Esophagus squamous epithelium (tissue), 5 donors: ENCODE data around the gene NKD1. TPM values are rescaled to one million over a fixed set of nuclear protein-coding genes. Genes with fewer than 3 reads are reported as not detected.
A peak's percentile ranks its signal among the peaks of the same experiment; 100 is the strongest.

Experiments
- DNase-seq: peaks from one replicate; lab custom pipeline; 2025; lab: John Stamatoyannopoulos, UW
- H3K27ac ChIP-seq, 4 donors: fragments of 200-600 bp; sonication (generic); one replicate each; pipeline ENCODE4 v1.5.1; 2016 to 2019; ENCODE audit warnings: mild to moderate bottlenecking in 1 of 4
- H3K27me3 ChIP-seq, 4 donors: fragments of 200-600 bp; sonication (generic); 1 replicate in 3 of 4; 2 replicates in 1 of 4; pipeline versions ENCODE4 v1.5.1 to v1.6.0; 2017 to 2021; ENCODE audit warnings: antibody characterized with exemption in 1 of 4
- H3K36me3 ChIP-seq, 3 donors: fragments of 200-600 bp; sonication (generic); one replicate each; pipeline ENCODE4 v1.5.1; 2016 to 2019
- H3K4me1 ChIP-seq, 3 donors: fragments of 200-600 bp; sonication (generic); one replicate each; pipeline ENCODE4 v1.5.1; 2017 to 2019
- H3K4me3 ChIP-seq, 4 donors: fragments of 200-600 bp; sonication (generic); 1 replicate in 3 of 4; 2 replicates in 1 of 4; pipeline ENCODE4 v1.5.1; 2016 to 2019; ENCODE audit warnings: mild to moderate bottlenecking in 2 of 4, moderate library complexity in 1 of 4
- H3K9me3 ChIP-seq, 3 donors: fragments of 200-600 bp; sonication (generic); one replicate each; pipeline ENCODE4 v1.5.1; 2016 to 2019
- CTCF ChIP-seq, 6 experiments: fragments of 450-650 bp in 4 of 6; fragments of 200-600 bp in 2 of 6; sonication (generic) in 2 of 6; IDR thresholded peaks; one replicate each; pipeline ENCODE4 v1.5.1; 2016 to 2019; ENCODE audit warnings: antibody characterized with exemption in 6 of 6, mild to moderate bottlenecking in 4 of 6, moderate library complexity in 4 of 6
- POLR2A ChIP-seq, 4 donors: fragments of 450-650 bp; IDR thresholded peaks; one replicate each; pipeline ENCODE4 v1.6.1; 2017; ENCODE audit warnings: antibody characterized with exemption in 4 of 4, mild to moderate bottlenecking in 4 of 4, moderate library complexity in 3 of 4
- WGBS, 2 donors: methylation state at CpG; one replicate each; pipeline ENCODE4 v1.1.5; 2018; 5-methylcytosine and 5-hydroxymethylcytosine counted together
- intact Hi-C: fragments of 100-400 bp; cut with DNase I; formaldehyde crosslinking; loops from one replicate; pipeline ENCODE4 v1.15.0; 2022
- total RNA-seq, 4 donors: library from RNA; depleted of rRNA; stranded (reverse); fragments of >200 nt; gene quantifications; one replicate each; pipeline ENCODE4 v1.1.0, GENCODE V29; 2016
- donor health status: DM: yes; HTN: yes; CAD: no.

NKD1 gene
- total RNA-seq, 4 donors from 2014 or later = 1.1 to 10.5 (median 3.1) TPM

DNA sequence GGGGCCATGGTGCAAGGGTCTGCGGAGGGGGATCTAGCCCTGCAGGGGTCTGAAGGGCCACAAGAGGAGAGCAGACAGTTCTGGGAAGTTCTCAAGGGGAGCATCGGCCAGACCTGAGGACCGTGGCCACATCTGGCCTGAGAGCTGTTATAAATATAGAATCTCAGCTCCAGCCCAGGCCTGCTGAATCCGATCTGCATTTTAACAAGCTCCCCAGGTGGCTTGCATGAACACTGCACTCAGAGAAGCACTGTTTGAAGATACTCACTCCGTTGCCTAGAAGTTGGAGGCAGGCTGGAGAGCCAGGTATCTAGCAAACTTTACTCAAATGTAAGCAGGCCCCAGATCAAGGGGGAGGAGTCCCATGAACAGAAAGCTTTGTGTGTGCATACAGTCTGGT, 61.3 kb downstream of the NKD1 start:
- intact Hi-C loops = no loop called here
- Histone ChIP-seq H3K27ac (peak overlapping the region in 3 of 4 donors; percentile 44 to 85 (median 80)), H3K4me3 (no peak overlapping the region), H3K4me1 (peaks cover 0 to 63% (median 10%) of the 10 kb centered on the region in 3 donors), H3K36me3 (peaks cover 0 to 4% (median 0%) of the 10 kb centered on the region in 3 donors), H3K9me3 (no peaks in the 10 kb centered on the region), H3K27me3 (no peaks in the 10 kb centered on the region)
- 59 to 90% methylated on average over 4 to 5 of the region's 5 CpGs for WGBS, 2 donors
- DNase-seq = no peak
- no peak for TF ChIP-seq CTCF (IDR thresholded peaks at IDR 0.05)
- TF ChIP-seq POLR2A (IDR thresholded peaks at IDR 0.05) = no peak

- no peaks in the 10 kb centered on the region for H3K9me3 ChIP-seq
- TF ChIP-seq CTCF (IDR thresholded peaks at IDR 0.05) = no peak
- no peak for TF ChIP-seq POLR2A (IDR thresholded peaks at IDR 0.05)
- no peaks in the 10 kb centered on the region for H3K27me3 ChIP-seq
- H3K27ac ChIP-seq = peak overlapping the region; percentile 21 to 93 (median 82)
- 70 to 72% methylated on average over 19 to 20 of the region's 21 CpGs for WGBS, 2 donors
- intact Hi-C loops = no loop called here
- no peak for DNase-seq
- H3K36me3 ChIP-seq = peaks cover 0 to 4% (median 0%) of the 10 kb centered on the region in 3 donors
- peaks cover 0 to 66% (median 10%) of the 10 kb centered on the region in 3 donors for H3K4me1 ChIP-seq
- no peak overlapping the region for H3K4me3 ChIP-seq
Observed at GRCh38 chr16:50610331-50611262, 62.4 kb downstream of the NKD1 start.

DNA sequence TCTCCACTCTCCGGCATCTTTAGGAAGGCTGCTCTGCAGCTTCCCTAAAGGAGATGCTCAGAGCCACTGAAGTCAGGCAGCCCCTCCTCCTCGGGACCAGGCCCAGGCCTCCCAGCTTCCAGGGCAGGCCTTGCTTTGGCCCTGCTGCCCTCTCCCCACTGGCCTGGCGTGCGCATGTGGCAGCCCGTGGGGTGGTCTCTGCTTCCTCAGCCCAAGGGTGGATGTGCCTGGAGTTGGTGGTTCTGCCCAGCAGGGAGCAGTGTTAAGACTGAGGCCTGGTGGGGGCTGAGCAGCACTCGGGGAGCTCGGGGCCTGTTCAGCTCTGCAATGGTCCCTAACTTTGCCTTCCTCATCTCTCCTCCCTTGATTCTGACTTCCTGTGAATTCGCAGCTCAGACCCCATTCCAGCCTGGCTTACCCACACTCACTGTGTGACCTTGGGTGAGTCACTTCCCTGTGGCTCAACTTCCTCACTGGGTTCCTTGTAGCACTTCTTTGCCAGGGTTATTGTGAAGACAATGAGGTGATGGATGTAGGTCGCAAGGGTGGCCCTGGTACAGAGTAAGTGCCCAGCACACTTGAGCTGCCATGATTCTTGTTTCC, 63.2 kb downstream of the NKD1 start:
- H3K4me3 ChIP-seq = no peak overlapping the region
- peaks cover 0 to 68% (median 13%) of the 10 kb centered on the region in 3 donors for H3K4me1 ChIP-seq
- H3K27me3 ChIP-seq = no peaks in the 10 kb centered on the region
- peaks cover 0 to 4% (median 0%) of the 10 kb centered on the region in 3 donors for H3K36me3 ChIP-seq
- 62 to 81% methylated on average over 4 to 7 of the region's 9 CpGs for WGBS, 2 donors
- intact Hi-C loops = no loop called here
- no peaks in the 10 kb centered on the region for H3K9me3 ChIP-seq
- TF ChIP-seq CTCF (IDR thresholded peaks at IDR 0.05) = no peak
- TF ChIP-seq POLR2A (IDR thresholded peaks at IDR 0.05) = no peak
- peak overlapping the region; percentile 21 to 93 (median 82) for H3K27ac ChIP-seq
- DNase-seq = no peak

- Histone ChIP-seq H3K4me1 (peaks cover 0 to 70% (median 21%) of the 10 kb centered on the region in 3 donors), H3K27ac (peak overlapping the region; percentile 67 to 93 (median 82)), H3K9me3 (no peaks in the 10 kb centered on the region), H3K27me3 (no peaks in the 10 kb centered on the region), H3K4me3 (no peak overlapping the region), H3K36me3 (peaks cover 0 to 4% (median 0%) of the 10 kb centered on the region in 3 donors)
- no peak for TF ChIP-seq POLR2A (IDR thresholded peaks at IDR 0.05)
- intact Hi-C loops = no loop called here
- WGBS, 2 donors = 80 to 85% methylated on average over 6 to 10 of the region's 10 CpGs
- no peak for DNase-seq
Observed at GRCh38 chr16:50611995-50612848, 64.0 kb downstream of the NKD1 start.

GRCh38 chr16:50612849-50613198, 64.6 kb downstream of the NKD1 start:
- 79 to 90% methylated on average over 6 of the region's 6 CpGs for WGBS, 2 donors

More at GRCh38 chr16:50612849-50613198, 64.6 kb downstream of the NKD1 start:
- Histone ChIP-seq H3K4me1 (peaks cover 0 to 76% (median 24%) of the 10 kb centered on the region in 3 donors), H3K27ac (peak overlapping the region; percentile 67 to 93 (median 82)), H3K4me3 (peak overlapping the region in 2 of 4 donors; percentile 15 to 43), H3K36me3 (peaks cover 0 to 4% (median 0%) of the 10 kb centered on the region in 3 donors), H3K27me3 (no peaks in the 10 kb centered on the region), H3K9me3 (no peaks in the 10 kb centered on the region)
- no peak for DNase-seq
- intact Hi-C loops = no loop called here
- TF ChIP-seq CTCF (IDR thresholded peaks at IDR 0.05) (no peak), POLR2A (IDR thresholded peaks at IDR 0.05) (no peak)
